Glutamatergic neuron (in vitro differentiated cells): ENCODE results near the gene DPF3. TPM values are rescaled to one million over a fixed set of nuclear protein-coding genes. Genes with fewer than 3 reads are reported as not detected.

Experiments used
- DNase-seq: peaks from one replicate; pipeline ENCODE4 v3.0.0; 2022
- H3K27ac Mint-ChIP-seq: one replicate; pipeline ENCODE4 v1.8.0; 2020; ENCODE audit warnings: mild to moderate bottlenecking, mixed read lengths, inconsistent platforms; ENCODE audit not compliant: unreplicated experiment
- H3K27me3 Mint-ChIP-seq: one replicate; pipeline ENCODE4 v1.8.0; 2020; ENCODE audit warnings: mild to moderate bottlenecking, moderate library complexity, mixed read lengths, inconsistent platforms; ENCODE audit not compliant: unreplicated experiment
- H3K36me3 Mint-ChIP-seq: one replicate; pipeline ENCODE4 v1.8.0; 2020; ENCODE audit warnings: mild to moderate bottlenecking, mixed read lengths, inconsistent platforms; ENCODE audit not compliant: unreplicated experiment
- H3K4me1 Mint-ChIP-seq: one replicate; pipeline ENCODE4 v1.8.0; 2020; ENCODE audit warnings: mild to moderate bottlenecking, low read depth, mixed read lengths, inconsistent platforms; ENCODE audit not compliant: unreplicated experiment
- H3K4me3 Mint-ChIP-seq: one replicate; pipeline ENCODE4 v1.8.0; 2020; ENCODE audit warnings: mild to moderate bottlenecking, mixed read lengths, inconsistent platforms; ENCODE audit not compliant: unreplicated experiment
- H3K9me3 Mint-ChIP-seq: one replicate; pipeline ENCODE4 v1.8.0; 2020; ENCODE audit warnings: mild to moderate bottlenecking, moderate library complexity, mixed read lengths, inconsistent platforms; ENCODE audit not compliant: unreplicated experiment
- CTCF ChIP-seq: fragments of 200-600 bp; sonication (generic); IDR thresholded peaks from one replicate; pipeline ENCODE4 v1.5.0; 2021; ENCODE audit not compliant: partially characterized antibody, unreplicated experiment
- total RNA-seq: library from RNA; stranded (reverse); fragmentation: NEBNext Ultra II Directional; extraction: Animal tissue kit (Norgen Biotek cat#: 25700); gene quantifications from one replicate; pipeline ENCODE4 v1.2.1, GENCODE V29; 2021; ENCODE audit not compliant: unreplicated experiment

DPF3 gene
- total RNA-seq, 1 donor from 2014 or later, result 13.7 TPM

- no peaks in the 10 kb centered on the region for H3K4me1 Mint-ChIP-seq
- no peak for DNase-seq
- no peaks in the 10 kb centered on the region for H3K36me3 Mint-ChIP-seq
- H3K27me3 Mint-ChIP-seq, result peaks cover 1% of the 10 kb centered on the region
- H3K4me3 Mint-ChIP-seq, result no peak overlapping the region
- no peak for TF ChIP-seq CTCF
- peaks cover 3% of the 10 kb centered on the region for H3K9me3 Mint-ChIP-seq
- H3K27ac Mint-ChIP-seq, result no peak overlapping the region
Observed at GRCh38 chr14:72652179-72652578, 241.7 kb downstream of the DPF3 start.

GRCh38 chr14:72651714-72652113 is 242.2 kb downstream of the DPF3 start:
- Mint-ChIP-seq H3K27me3 (peaks cover 1% of the 10 kb centered on the region), H3K4me3 (no peak overlapping the region), H3K27ac (no peak overlapping the region), H3K36me3 (no peaks in the 10 kb centered on the region), H3K4me1 (no peaks in the 10 kb centered on the region), H3K9me3 (peaks cover 3% of the 10 kb centered on the region)
- DNase-seq, result no peak
- TF ChIP-seq CTCF, result no peak

- no peak overlapping the region for H3K27ac Mint-ChIP-seq
- peaks cover 5% of the 10 kb centered on the region for H3K9me3 Mint-ChIP-seq
- peaks cover 3% of the 10 kb centered on the region for H3K27me3 Mint-ChIP-seq
- TF ChIP-seq CTCF, result no peak
- no peaks in the 10 kb centered on the region for H3K4me1 Mint-ChIP-seq
- DNase-seq, result no peak
- H3K36me3 Mint-ChIP-seq, result no peaks in the 10 kb centered on the region
- no peak overlapping the region for H3K4me3 Mint-ChIP-seq
Observed at GRCh38 chr14:72651081-72651480, 242.8 kb downstream of the DPF3 start.

- H3K4me1 Mint-ChIP-seq, result no peaks in the 10 kb centered on the region
- H3K4me3 Mint-ChIP-seq, result no peak overlapping the region
- DNase-seq, result no peak
Observed at GRCh38 chr14:72649603-72650227, 244.2 kb downstream of the DPF3 start.

GRCh38 chr14:72647782-72648181 is 246.1 kb downstream of the DPF3 start:
- TF ChIP-seq CTCF, result no peak
- H3K9me3 Mint-ChIP-seq, result peaks cover 11% of the 10 kb centered on the region
- H3K36me3 Mint-ChIP-seq, result no peaks in the 10 kb centered on the region
- H3K4me3 Mint-ChIP-seq, result no peak overlapping the region
- no peak overlapping the region for H3K27ac Mint-ChIP-seq
- no peak for DNase-seq
- H3K4me1 Mint-ChIP-seq, result peaks cover 11% of the 10 kb centered on the region
- H3K27me3 Mint-ChIP-seq, result peaks cover 6% of the 10 kb centered on the region

More at GRCh38 chr14:72649603-72650227, 244.2 kb downstream of the DPF3 start:
- Mint-ChIP-seq H3K36me3 (no peaks in the 10 kb centered on the region), H3K9me3 (peaks cover 5% of the 10 kb centered on the region), H3K27me3 (peaks cover 3% of the 10 kb centered on the region), H3K27ac (no peak overlapping the region)
- TF ChIP-seq CTCF, result no peak
